Measurements from ENCODE around the gene FSD2.
"Not testable (repeated sequence)": the region's sequence is repeated elsewhere in the genome, so short reads cannot be mapped to it uniquely, and the experiment has no call there.

The FSD2 gene

DNA sequence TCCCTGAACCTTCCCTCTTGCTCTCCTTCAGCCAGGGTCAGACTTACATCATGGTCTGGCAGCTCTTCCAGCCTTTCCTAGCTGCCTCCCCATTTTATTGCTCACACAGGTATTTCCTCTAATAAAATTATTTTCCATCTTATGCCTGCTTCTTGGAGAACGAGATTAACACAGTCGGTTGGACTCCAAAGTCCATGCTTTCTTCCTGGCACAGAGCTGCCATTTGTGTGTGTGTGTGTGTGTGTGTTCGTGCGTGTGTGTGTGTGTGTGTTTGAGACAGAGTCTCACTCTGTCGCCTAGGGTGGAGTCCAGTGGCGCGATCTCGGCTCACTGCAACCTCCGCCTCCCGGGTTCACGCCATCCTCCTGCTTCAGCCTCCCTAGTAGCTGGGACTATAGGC is 15.5 kb downstream of the FSD2 start:
- Histone ChIP-seq H3K36me3 (ENCODE audit: insufficient read depth, low read length) (no peaks in the 10 kb centered on the region), H3K9ac (ENCODE audit: low read depth, low read length) (no peak overlapping the region), H3K9me3 (ENCODE audit: control insufficient read depth, insufficient read depth, low read length) (no peaks in the 10 kb centered on the region), H3K4me1 (ENCODE audit: insufficient read depth, low read length) (no peaks in the 10 kb centered on the region)

DNA sequence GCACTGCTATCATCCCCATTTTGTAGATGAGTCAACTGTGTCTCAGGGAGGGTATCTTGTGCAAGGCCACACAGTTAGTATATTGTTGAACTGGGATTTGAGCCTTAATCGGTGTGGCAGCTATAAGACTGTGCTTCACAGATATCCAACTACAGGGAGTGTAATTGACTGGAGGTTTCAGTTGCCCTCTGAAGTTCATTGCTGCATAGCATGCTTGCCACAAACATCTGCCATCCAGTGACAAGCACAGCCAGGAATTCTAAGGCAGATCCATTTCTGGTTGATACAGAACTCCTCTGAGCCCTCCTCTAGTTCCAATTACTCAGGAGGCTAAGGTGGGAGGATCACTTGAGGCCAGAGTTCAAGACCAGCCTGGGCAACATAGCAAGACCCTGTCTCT is 16.4 kb downstream of the FSD2 start:
- Histone ChIP-seq H3K9me3 (ENCODE audit: control insufficient read depth, insufficient read depth, low read length) (no peaks in the 10 kb centered on the region), H3K4me1 (ENCODE audit: insufficient read depth, low read length) (no peaks in the 10 kb centered on the region), H3K9ac (ENCODE audit: low read depth, low read length) (no peak overlapping the region)

DNA sequence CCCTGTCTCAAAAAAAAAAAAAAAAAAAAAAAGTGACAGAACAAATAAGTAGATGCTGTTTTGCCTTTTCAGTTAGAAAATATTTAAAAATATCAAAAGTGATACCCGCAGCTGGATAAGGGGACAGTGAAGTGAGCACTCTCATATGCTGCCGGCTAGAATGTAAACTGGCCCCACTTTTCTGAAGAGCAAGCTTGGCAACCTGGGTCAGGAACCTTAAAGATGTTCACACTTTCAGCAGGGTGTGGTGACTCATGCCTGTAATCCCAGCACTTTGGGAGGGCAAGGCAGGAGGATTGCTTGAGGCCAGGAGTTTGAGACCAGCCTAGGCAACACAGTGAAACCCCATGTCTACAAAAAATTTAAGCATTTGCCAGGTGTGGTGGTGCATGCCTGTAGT is 17.4 kb downstream of the FSD2 start:
- no peaks in the 10 kb centered on the region for H3K4me1 ChIP-seq (ENCODE audit: insufficient read depth, low read length)
- no peak overlapping the region for H3K9ac ChIP-seq (ENCODE audit: low read depth, low read length)
- H3K9me3 ChIP-seq (ENCODE audit: control insufficient read depth, insufficient read depth, low read length): no peaks in the 10 kb centered on the region
- H3K36me3 ChIP-seq (ENCODE audit: insufficient read depth, low read length): no peaks in the 10 kb centered on the region

More for the DNA sequence above, 16.4 kb downstream of the FSD2 start:
- no peaks in the 10 kb centered on the region for H3K36me3 ChIP-seq (ENCODE audit: insufficient read depth, low read length)

DNA sequence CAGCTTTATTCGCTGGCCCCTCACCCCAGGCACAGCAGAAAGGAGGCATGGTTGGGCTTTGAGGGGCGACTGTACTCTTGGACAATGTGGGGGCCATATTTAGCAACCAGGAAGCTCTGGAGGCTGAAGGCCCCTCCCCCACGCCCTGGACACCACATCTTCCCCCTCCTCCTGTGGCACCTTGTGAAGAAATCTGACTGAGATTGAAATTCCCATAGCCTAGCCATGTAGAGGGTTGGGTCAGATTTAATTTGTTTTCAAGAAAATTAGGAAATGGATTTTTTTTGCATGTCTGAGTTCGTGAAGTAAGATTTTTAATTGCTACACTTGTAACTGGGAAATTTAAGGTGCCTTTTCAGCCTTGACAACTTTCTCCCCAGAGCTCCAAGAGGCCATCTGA is 24.5 kb downstream of the FSD2 start:
- H3K4me1 ChIP-seq (ENCODE audit: insufficient read depth, low read length): no peaks in the 10 kb centered on the region
- H3K9ac ChIP-seq (ENCODE audit: low read depth, low read length): no peak overlapping the region
- no peaks in the 10 kb centered on the region for H3K36me3 ChIP-seq (ENCODE audit: insufficient read depth, low read length)
- no peaks in the 10 kb centered on the region for H3K9me3 ChIP-seq (ENCODE audit: control insufficient read depth, insufficient read depth, low read length)

DNA sequence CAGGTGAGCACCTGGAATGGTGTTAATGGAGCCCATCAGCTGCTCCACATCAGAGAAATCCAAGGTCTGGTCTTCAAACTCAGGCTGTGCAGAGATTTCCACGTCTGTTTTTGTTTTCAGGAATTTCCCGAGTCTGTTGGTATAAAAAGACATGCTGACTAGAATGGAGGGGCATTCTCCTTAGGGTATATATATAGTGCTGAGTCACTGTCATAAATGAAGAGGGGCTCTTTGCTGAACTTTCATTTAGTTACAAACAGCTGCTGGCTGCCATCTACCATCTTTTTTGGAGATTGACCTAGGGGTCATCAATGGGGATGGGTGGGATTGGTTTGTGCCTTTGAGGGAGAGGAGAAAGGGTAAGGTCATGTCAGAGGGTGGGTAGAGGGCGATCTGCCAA is 27.1 kb downstream of the FSD2 start:
- Histone ChIP-seq H3K4me1 (ENCODE audit: insufficient read depth, low read length) (no peaks in the 10 kb centered on the region), H3K9ac (ENCODE audit: low read depth, low read length) (no peak overlapping the region), H3K36me3 (ENCODE audit: insufficient read depth, low read length) (no peaks in the 10 kb centered on the region), H3K9me3 (ENCODE audit: control insufficient read depth, insufficient read depth, low read length) (no peaks in the 10 kb centered on the region)

DNA sequence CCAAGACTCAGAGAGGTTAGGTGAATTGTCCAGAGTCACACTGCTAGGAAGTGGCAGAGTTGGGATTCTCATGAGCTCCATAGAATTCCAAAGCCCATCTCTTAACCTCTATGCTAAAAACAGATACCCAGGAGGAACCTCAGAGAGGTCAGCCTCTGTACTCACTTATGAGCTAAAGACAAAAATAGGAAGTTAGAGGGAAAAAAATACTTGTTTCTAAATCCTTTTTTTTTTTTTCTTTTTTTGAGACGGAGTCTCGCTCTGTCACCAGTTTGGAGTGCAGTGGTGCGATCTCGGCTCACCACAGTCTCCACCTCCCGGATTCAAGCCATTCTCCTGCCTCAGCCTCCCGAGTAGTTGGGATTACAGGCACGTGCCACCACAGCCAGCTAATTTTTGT is 31.4 kb downstream of the FSD2 start:
- Histone ChIP-seq H3K9ac (ENCODE audit: low read depth, low read length) (no peak overlapping the region), H3K9me3 (ENCODE audit: control insufficient read depth, insufficient read depth, low read length) (no peaks in the 10 kb centered on the region), H3K36me3 (ENCODE audit: insufficient read depth, low read length) (no peaks in the 10 kb centered on the region), H3K4me1 (ENCODE audit: insufficient read depth, low read length) (no peaks in the 10 kb centered on the region)

DNA sequence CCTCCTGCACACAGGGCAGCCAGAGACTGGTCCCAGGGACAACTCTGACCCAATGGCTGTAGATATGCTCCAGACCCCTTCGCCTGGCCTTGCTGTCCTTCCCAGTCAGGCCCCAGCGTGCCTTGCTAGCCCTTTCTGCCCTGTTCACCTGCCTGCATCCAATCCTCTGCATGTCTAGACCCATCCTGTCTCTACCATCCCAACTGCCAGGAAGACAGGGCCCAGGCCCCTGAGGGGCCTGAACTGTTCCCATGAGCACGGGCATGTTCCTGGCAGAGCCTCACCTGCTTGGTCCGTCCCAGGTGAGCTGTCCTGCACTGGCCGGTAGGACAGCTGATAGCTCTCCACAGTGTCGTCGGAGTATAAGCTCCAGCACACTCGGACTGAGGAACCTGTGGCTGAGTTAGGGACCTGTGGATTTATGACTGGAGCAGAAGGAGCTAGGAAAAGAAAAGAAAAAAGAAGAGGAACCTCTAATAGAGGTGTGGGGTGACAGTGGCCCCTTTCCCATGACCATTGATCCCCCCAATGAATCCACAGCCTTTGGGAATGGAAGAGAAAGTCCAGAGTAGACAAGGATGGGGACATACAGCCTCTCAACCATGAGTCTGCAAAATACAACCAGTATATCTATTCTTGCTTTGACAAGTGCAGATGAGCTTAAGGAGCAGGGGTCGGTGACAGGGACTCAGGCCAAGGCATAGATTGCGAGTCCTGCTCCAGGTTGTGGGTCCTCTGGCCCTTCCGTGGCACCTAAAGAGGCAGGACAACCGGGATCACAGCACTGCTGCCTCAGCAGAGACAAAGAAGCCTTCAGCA is 33.9 kb downstream of the FSD2 start:
- H3K9me3 ChIP-seq (ENCODE audit: control insufficient read depth, insufficient read depth, low read length): no peaks in the 10 kb centered on the region
- no peaks in the 10 kb centered on the region for H3K4me1 ChIP-seq (ENCODE audit: insufficient read depth, low read length)
- H3K9ac ChIP-seq (ENCODE audit: low read depth, low read length): no peak overlapping the region
- H3K36me3 ChIP-seq (ENCODE audit: insufficient read depth, low read length): no peaks in the 10 kb centered on the region

DNA sequence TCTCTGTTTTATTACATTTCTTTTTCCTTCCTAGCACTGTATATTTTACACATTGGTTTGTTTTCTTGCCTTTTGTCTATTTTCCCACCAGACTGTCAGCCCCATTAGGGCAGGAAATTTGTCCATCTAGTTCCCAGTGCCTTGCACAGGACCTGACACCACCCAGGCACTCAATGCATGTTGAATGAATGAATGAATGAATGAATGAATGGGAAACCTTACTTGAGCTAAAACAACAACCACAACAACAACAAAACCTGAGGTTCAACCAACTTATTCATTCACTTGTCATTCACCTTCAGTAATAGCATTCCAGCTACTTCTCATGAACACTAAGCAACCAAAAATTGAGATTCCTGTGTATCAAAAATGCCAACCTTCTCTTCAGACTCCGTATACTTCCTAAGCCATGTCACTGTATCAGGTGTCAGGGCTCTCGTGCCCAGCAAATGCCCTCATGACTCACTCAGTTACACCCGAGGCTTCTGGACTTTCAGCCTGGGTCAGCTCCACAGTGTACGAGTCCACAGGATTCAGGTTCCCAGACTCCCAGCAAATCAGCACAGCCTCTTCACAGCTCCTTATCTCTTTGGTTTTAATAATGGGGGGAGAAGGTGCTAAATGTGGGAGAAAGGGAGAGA is 37.3 kb downstream of the FSD2 start:
- Histone ChIP-seq H3K36me3 (ENCODE audit: insufficient read depth, low read length) (no peaks in the 10 kb centered on the region), H3K9ac (ENCODE audit: low read depth, low read length) (no peak overlapping the region), H3K4me1 (ENCODE audit: insufficient read depth, low read length) (no peaks in the 10 kb centered on the region)

DNA sequence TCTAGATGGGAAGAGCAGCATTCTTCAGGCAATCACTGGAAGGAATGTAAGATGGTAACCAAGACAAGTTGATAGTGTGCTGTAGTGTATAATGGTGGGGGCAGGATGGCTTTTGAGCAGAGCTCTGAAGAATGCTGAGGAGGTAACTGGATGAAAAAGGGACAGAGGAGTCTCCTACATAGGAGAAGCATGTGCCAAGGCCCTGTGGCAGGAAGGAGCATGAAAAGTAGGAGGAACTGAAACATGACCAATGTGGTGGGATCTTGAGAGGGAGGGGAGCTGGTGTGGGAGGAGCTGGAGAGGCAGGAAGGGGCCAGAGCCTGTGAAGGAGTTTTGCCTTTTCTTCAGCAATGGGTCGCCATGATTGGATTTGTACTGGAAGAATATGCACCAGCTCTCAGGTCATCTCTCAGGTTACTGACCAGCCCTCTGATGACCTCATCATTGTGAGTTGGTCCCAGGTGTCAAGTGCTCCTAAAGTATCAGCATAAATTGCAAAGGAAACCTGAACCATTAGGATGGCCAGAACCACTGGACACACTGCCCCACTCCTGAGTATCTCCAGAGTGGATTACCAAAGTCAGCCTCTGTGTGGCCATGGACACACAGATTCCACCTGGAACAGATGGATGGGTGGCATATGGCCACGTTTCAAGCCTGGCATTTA is 38.6 kb downstream of the FSD2 start:
- H3K9ac ChIP-seq (ENCODE audit: low read depth, low read length): no peak overlapping the region
- no peaks in the 10 kb centered on the region for H3K36me3 ChIP-seq (ENCODE audit: insufficient read depth, low read length)
- no peaks in the 10 kb centered on the region for H3K4me1 ChIP-seq (ENCODE audit: insufficient read depth, low read length)
- H3K9me3 ChIP-seq (ENCODE audit: control insufficient read depth, insufficient read depth, low read length): no peaks in the 10 kb centered on the region

More for the DNA sequence above, 37.3 kb downstream of the FSD2 start:
- no peaks in the 10 kb centered on the region for H3K9me3 ChIP-seq (ENCODE audit: control insufficient read depth, insufficient read depth, low read length)

DNA sequence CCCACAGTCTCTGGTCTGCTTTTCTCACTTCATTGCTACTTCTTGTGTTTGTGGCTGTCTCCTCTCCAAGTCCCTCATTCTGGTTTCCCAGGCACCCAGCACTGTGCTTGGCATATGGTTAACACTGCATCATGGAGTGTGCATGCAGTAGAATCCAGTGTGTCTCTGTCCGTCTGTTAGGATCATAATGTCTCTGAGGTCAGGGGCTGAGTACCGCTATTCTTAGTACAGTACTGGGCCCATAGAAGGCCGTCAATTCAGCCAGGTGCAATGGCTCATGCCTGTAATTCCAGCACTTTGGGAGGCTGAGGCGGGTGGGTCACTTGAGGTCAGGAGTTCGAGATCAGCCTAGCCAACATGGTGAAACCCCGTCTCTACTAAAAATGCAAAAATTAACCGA is 39.7 kb downstream of the FSD2 start:
- not testable (repeated sequence) for H3K9ac ChIP-seq (ENCODE audit: low read depth, low read length); H3K4me1 ChIP-seq (ENCODE audit: insufficient read depth, low read length); H3K36me3 ChIP-seq (ENCODE audit: insufficient read depth, low read length); H3K9me3 ChIP-seq (ENCODE audit: control insufficient read depth, insufficient read depth, low read length)

DNA sequence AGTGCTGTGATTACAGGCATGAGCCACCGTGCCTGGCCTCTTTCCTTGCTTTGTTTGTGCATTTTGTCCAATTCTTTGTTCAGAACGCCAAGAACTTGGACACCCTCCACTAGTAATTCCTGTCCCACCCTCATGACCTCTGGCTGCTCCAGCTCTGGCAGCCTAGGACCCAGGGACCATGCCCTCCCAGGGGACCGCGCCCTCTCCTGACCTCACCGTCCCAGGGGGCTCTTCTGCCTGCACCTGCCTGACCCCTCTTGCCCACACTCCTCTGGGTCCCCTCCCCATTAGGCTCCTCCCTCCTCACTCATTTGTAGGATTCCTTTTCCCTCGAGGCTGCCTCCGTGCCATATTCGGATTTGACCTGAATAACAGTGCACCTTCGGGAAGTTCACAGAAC is 41.1 kb downstream of the FSD2 start:
- no peak overlapping the region for H3K9ac ChIP-seq (ENCODE audit: low read depth, low read length)
- H3K4me1 ChIP-seq (ENCODE audit: insufficient read depth, low read length): no peaks in the 10 kb centered on the region
- H3K36me3 ChIP-seq (ENCODE audit: insufficient read depth, low read length): no peaks in the 10 kb centered on the region; the same call in 1 of the 2 replicates
- H3K9me3 ChIP-seq (ENCODE audit: control insufficient read depth, insufficient read depth, low read length): no peaks in the 10 kb centered on the region

DNA sequence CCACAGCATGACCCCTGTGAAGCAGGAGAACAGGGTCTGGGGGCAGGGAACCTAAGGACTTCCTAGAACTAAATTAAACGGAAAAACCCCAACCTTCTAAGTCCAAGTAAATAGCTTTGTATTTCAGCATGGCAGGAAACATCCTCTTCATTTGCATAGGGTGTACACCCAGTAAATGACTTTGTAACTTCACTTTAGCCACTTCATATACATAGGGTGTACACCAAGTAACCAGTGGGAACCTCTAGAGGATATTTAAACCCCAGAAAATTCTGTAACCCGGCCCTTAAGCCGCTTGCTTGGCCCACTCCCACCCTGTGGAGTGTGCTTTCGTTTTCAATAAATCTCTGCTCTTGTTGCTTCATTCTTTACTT is 41.8 kb downstream of the FSD2 start:
- no peaks in the 10 kb centered on the region for H3K9me3 ChIP-seq (ENCODE audit: control insufficient read depth, insufficient read depth, low read length)
- H3K9ac ChIP-seq (ENCODE audit: low read depth, low read length): no peak overlapping the region
- H3K4me1 ChIP-seq (ENCODE audit: insufficient read depth, low read length): no peaks in the 10 kb centered on the region
- H3K36me3 ChIP-seq (ENCODE audit: insufficient read depth, low read length): no peaks in the 10 kb centered on the region; the same call in 1 of the 2 replicates

DNA sequence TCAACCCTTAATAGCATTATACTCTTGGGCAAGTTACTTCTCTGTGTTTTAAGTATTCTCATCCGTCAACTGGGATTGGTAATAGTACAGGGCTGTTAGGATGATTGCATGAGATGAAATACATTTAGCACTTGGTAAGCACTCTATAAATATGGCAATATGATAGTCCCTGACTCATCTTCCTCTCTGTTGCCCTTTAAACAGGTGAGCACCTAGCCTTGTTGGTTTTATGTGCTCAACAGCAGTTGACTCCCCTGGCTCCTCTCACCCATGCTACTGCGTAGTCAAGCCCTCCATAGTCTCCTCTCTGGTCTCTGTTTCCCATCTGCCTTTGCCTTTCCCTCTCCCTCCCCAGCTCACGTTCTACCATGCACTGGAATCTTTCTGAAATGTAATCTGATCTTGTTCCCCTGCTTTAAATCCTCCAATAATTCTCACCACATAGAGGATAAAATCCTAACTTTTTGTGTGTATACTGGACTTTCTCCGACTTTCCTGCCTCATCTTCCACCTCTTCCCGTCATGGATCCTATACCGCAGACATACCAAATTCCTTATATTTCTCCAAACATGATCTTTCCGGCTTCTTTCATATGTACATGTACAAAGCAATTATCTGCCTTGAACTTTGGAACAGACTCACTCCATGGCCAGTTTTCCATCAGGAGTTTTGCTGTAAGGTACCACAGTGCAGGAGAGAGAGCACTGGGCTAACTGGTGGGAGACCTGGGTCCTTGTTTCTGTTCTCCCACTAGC is 42.3 kb downstream of the FSD2 start:
- Histone ChIP-seq H3K9ac (ENCODE audit: low read depth, low read length) (no peak overlapping the region), H3K9me3 (ENCODE audit: control insufficient read depth, insufficient read depth, low read length) (no peaks in the 10 kb centered on the region), H3K4me1 (ENCODE audit: insufficient read depth, low read length) (no peaks in the 10 kb centered on the region), H3K36me3 (ENCODE audit: insufficient read depth, low read length) (no peaks in the 10 kb centered on the region; the same call in 1 of the 2 replicates)

DNA sequence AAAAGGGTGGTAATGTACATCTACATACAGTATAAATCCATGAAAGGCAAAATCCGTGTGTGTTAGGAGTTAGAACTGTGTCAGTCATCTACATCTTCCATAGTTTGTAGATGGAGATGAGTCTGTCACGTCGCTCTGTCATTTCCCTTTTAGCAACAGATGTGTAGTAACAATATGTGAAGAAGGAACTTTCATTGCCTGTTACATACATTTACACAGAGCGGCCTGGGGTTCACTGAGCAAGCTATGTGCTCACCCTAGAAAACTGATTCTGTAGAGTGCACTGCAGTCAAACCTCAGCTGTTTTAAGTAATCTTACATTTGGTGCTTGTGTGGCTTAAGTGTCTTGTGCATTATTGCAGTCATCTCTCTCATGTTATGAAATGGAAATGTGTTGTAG is 54.6 kb downstream of the FSD2 start:
- Histone ChIP-seq H3K9me3 (ENCODE audit: control insufficient read depth, insufficient read depth, low read length) (no peaks in the 10 kb centered on the region), H3K36me3 (ENCODE audit: insufficient read depth, low read length) (peaks cover 12% of the 10 kb centered on the region), H3K9ac (ENCODE audit: low read depth, low read length) (peak overlapping the region; percentile 64), H3K4me1 (ENCODE audit: insufficient read depth, low read length) (peaks cover 7% of the 10 kb centered on the region)

Measured in ES-I3 (cell line).